Omental fat pad (tissue), 4 donors: ENCODE measurements around the gene RAD23A. TPM values are rescaled to one million over a fixed set of nuclear protein-coding genes. Genes with fewer than 3 reads are reported as not detected.
"Not testable (repeated sequence)": the region's sequence is repeated elsewhere in the genome, so short reads cannot be mapped to it uniquely, and the experiment has no call there.

Source experiments
- ATAC-seq: fragments of 150-250 bp; one replicate; pipeline ENCODE4 v1.9.1; 2016; ENCODE audit warnings: mild to moderate bottlenecking, moderate library complexity; ENCODE audit not compliant: low FRiP score
- DNase-seq: peaks from one replicate; pipeline ENCODE4 v3.0.0-alpha.2; 2019; ENCODE audit warnings: low spot score
- CTCF ChIP-seq, 3 donors: fragments of 450-650 bp; IDR thresholded peaks; one replicate each; pipeline ENCODE4 v1.5.1; 2016 to 2017; ENCODE audit warnings: antibody characterized with exemption in 3 of 3, mild to moderate bottlenecking in 3 of 3, moderate library complexity in 2 of 3
- total RNA-seq, 4 donors: library from RNA; depleted of rRNA; stranded (reverse); fragments of >200 nt; gene quantifications; one replicate each; pipeline ENCODE4 v1.1.0, GENCODE V29; 2016

RAD23A gene
- total RNA-seq, 4 donors from 2014 or later = 65.6 to 119 (median 91.1) TPM

DNA sequence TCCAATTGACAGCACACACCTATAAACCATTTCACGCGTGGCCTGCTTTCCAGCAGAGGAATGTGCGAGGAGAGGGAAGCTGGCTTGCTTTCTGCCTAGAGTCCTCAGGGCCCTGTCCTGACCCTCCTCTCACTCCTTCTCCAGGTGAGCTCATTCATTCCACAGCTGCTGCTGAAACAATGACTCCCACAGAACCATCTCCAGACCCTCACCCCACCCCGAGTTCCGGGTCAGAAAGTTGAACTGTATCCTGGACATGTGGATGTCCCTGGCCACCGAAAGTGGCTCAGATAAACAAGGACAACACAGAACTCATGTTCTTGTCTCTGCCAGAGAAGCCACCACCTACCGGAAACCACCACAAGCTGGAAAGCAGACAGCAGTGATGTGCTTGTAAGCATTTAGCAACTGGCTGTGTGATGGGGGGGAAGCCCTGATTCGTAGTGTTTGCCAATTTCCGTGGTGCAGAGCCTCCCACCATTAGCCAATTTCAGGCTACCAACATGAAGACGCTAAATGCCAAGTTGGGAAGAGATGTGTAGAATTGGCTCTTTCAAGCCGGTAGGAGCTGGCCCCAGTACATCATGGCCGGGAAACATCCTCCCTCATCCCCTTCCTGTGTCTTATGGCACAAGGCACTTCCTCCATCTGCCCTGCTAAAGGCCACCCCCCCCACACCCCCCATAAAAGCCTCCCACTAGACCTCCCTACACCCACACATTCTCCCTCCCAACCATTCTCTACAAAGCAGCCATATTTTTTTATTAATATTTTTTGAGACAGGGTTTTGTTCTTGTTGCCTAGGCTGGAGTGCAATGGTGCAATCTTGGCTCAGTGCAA lies 31.6 kb upstream of the RAD23A start:
- TF ChIP-seq CTCF (IDR thresholded peaks at IDR 0.05) = no peak
- no peak for ATAC-seq
- no peak for DNase-seq

- not testable (repeated sequence) for ATAC-seq, DNase-seq
Measured at GRCh38 chr19:12915860-12916259, 29.8 kb upstream of the RAD23A start.

GRCh38 chr19:12918253-12918652 lies 27.4 kb upstream of the RAD23A start:
- ATAC-seq = no peak
- TF ChIP-seq CTCF (IDR thresholded peaks at IDR 0.05) = no peak
- no peak for DNase-seq

DNA sequence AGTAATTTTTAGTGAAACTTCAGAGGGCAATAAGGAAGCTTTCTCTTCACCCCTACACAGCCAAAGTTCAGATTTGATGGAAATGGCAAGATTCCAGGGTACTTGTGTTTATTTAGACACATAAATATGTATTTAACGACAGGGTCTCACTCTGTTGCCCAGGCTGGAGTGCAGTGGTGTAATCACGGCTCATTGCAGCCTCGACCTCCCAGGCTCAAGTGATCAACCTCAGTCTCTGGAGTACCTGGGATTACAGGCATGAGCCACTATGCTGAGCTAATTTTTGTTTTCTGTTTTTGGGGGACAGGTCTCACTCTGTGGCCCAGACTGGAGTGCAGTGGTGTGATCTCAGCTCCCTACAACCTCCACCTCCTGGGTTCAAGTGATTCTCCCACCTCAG lies 24.6 kb upstream of the RAD23A start:
- ATAC-seq (no peak), DNase-seq (no peak)
- TF ChIP-seq CTCF (IDR thresholded peaks at IDR 0.05) = no peak

- TF ChIP-seq CTCF (IDR thresholded peaks at IDR 0.05) = no peak
- DNase-seq (no peak), ATAC-seq (no peak)
Measured at GRCh38 chr19:12922959-12923358, 22.7 kb upstream of the RAD23A start.

DNA sequence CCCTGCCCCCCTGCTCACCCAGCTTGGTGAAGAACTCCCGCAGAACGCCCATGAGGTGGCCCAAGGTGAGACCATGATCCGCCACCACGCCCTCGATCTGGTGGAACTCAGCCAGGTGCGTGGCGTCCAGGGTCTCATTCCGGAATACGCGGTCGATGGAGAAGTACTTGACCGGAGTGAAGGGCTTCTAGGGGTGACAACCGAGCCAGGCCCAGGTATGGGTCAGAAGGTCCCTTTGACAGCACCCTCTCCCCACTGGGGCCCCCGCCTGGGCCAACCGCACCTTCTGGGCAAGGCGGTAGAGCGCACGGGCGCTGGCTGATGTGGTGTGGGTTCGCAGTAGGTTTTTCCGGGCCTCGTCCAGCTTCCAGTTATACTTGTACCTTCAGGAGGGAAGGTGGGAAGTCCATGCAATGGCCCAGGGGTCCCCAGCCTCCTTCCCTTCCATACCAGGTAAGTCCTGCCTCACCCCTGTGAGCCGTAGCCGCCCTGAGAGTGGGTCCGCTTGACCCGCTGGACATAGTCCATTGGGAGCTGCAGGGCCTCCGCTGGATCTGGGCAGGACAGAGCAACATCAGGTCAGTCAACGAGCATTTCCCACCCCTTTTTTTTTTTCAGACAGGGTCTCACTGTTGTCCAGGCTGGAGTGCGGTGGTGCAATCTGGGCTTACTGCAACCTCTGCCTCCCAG lies 20.9 kb upstream of the RAD23A start:
- no peak for DNase-seq
- ATAC-seq = no peak
- TF ChIP-seq CTCF (IDR thresholded peaks at IDR 0.05) = no peak

DNA sequence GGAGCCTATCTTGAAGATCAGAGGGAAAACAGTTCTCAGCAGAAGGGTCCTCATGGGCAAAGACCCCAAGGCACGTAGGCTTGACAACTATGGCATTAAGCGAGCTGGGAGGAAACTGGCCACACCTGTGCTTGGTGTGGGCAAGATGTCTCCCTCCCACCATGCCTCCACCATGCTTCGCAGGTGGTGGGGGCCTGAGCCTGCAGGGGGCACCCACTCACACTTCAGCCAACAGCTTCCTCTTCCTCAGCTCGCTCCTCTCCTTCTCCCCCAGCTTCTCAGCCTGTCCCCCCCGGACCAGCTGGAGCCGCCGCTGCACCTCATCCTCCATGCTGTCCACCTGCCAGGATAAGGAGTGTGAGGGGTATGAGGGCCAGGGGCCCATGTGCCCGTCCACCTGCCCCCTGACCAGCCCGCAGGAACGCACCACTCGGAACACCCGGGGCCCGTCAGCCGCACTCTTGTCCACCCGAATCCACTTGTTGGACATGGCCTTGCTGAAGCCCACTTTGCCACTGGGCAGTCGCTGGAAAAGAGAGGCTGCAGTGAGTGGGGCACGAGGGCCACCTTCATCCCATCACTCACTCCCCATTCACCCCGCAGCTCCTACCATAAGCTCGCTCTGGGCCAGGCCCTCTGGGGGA lies 15.5 kb upstream of the RAD23A start:
- DNase-seq (no peak), ATAC-seq (no peak)
- TF ChIP-seq CTCF (IDR thresholded peaks at IDR 0.05) = no peak
